Uterus (tissue), 2 donors: Measurements from ENCODE around the gene MED16.

ENCODE experiments used
- CTCF ChIP-seq, 4 experiments: fragments of 200-600 bp in 2 of 4; fragments of 450-650 bp in 2 of 4; sonication (generic) in 2 of 4; IDR thresholded peaks; one replicate each; pipeline ENCODE4 v1.5.1; 2016 to 2019; ENCODE audit warnings: antibody characterized with exemption in 4 of 4, mild to moderate bottlenecking in 2 of 4, moderate library complexity in 1 of 4
- POLR2A ChIP-seq, 2 donors: fragments of 450-650 bp; IDR thresholded peaks; one replicate each; pipeline ENCODE4 v1.6.1; 2016; ENCODE audit warnings: antibody characterized with exemption in 2 of 2, mild to moderate bottlenecking in 1 of 2, moderate library complexity in 1 of 2

- TF ChIP-seq CTCF (IDR thresholded peaks at IDR 0.05) (no peak), POLR2A (IDR thresholded peaks at IDR 0.05) (no peak)
Measured at GRCh38 chr19:900043-900301, 7.0 kb upstream of the MED16 start.
